Hepatocyte (in vitro differentiated cells): ENCODE measurements around the gene KDELR3.

Experiments
- EZH2 ChIP-seq: fragments of 200-600 bp; sonication (generic); IDR thresholded peaks from 2 replicates; pipeline ENCODE4 v1.6.1; 2016; ENCODE audit warnings: antibody characterized with exemption, mild to moderate bottlenecking, borderline replicate concordance
- TF ChIP-seq, protein P1 (sequence below): fragments of 200-600 bp; sonication (generic); IDR thresholded peaks from 2 replicates; pipeline ENCODE4 v1.5.1; 2016; ENCODE audit warnings: antibody characterized with exemption, mild to moderate bottlenecking; ENCODE audit not compliant: poor library complexity

DNA sequence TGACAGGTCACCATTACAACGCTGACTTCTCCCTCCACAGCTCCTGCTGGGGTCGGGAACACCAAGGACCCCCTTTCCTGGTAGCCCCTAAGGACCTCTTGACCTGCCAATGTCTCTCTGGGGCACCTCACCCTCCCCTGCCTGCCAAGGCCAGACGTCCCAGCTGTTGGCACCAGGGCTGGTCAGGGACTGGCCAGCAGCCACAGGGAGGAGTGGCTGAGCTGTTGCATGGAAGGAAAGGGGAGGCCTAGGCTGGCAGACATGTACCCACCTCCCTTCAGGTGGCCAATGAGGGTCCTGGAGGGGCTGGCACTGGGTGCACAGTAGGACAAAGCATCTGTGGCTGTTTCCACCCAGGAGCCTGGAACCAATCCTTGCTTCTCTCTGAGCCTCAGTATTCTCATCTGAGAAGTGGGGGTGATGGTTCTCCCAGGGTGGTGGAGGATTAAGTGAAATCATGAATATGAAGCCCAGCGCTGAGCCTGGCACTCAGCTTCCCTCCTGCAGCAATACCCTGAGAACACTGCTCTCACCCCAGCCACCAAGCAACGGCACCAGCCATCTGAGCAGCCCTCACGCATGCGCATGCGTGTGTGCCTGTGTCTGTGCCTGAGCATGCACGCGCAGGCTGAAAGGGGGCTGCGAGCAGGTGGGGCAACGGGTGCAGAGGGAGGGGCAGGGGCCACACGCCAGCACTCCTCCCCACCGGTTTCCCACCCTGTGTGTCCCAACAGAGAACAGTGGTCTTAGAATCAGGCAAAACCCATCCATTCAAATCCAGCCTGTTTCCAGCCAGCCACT is 18.8 kb upstream of the KDELR3 start:
- TF ChIP-seq, protein P1, sequence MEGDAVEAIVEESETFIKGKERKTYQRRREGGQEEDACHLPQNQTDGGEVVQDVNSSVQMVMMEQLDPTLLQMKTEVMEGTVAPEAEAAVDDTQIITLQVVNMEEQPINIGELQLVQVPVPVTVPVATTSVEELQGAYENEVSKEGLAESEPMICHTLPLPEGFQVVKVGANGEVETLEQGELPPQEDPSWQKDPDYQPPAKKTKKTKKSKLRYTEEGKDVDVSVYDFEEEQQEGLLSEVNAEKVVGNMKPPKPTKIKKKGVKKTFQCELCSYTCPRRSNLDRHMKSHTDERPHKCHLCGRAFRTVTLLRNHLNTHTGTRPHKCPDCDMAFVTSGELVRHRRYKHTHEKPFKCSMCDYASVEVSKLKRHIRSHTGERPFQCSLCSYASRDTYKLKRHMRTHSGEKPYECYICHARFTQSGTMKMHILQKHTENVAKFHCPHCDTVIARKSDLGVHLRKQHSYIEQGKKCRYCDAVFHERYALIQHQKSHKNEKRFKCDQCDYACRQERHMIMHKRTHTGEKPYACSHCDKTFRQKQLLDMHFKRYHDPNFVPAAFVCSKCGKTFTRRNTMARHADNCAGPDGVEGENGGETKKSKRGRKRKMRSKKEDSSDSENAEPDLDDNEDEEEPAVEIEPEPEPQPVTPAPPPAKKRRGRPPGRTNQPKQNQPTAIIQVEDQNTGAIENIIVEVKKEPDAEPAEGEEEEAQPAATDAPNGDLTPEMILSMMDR: no peak
- no peak for TF ChIP-seq EZH2
